Activated naive CD8-positive, alpha-beta T cell treated with anti-CD3 and anti-CD28 coated beads, Interleukin-2, amount 50 U/mL, for 24 hours (primary cell): ENCODE measurements around the gene P4HA3.
"Not testable (repeated sequence)": the region's sequence is repeated elsewhere in the genome, so short reads cannot be mapped to it uniquely, and the experiment has no call there.

ENCODE experiments used
- ATAC-seq: fragments of 150-1000 bp; cut with Tn5 transposase; one replicate; pipeline ENCODE4 v1.10.0; 2021
- DNase-seq: peaks from one replicate; pipeline ENCODE4 v3.0.0; 2021
- H3K27ac Mint-ChIP-seq: one replicate; pipeline ENCODE4 v1.8.0; 2021; ENCODE audit warnings: mild to moderate bottlenecking, mixed read lengths
- H3K27me3 Mint-ChIP-seq: one replicate; pipeline ENCODE4 v1.8.0; 2021; ENCODE audit warnings: mixed read lengths
- H3K36me3 Mint-ChIP-seq: one replicate; pipeline ENCODE4 v1.8.0; 2021; ENCODE audit warnings: low read depth, mixed read lengths
- H3K4me1 Mint-ChIP-seq: one replicate; pipeline ENCODE4 v1.8.0; 2021; ENCODE audit warnings: mixed read lengths
- H3K4me3 Mint-ChIP-seq: one replicate; pipeline ENCODE4 v1.8.0; 2021; ENCODE audit warnings: mild to moderate bottlenecking, moderate library complexity, mixed read lengths
- H3K9me3 Mint-ChIP-seq: one replicate; pipeline ENCODE4 v1.8.0; 2021; ENCODE audit warnings: mixed read lengths

The P4HA3 gene

GRCh38 chr11:74311352-74311926 lies at the start of gene P4HA3:
TSS of gene P4HA3 (minus strand) at chr11:74311640. CDS start at chr11:74311611, 29 bp downstream.
- peaks cover 43% of the 10 kb centered on the region for H3K27me3 Mint-ChIP-seq
- peaks cover 9% of the 10 kb centered on the region for H3K4me1 Mint-ChIP-seq
- no peak within 1 kb of the TSS for H3K27ac Mint-ChIP-seq
- no peaks in the 10 kb centered on the region for H3K36me3 Mint-ChIP-seq
- peak; percentile 63 for DNase-seq
- peak within 1 kb of the TSS; percentile 49 for H3K4me3 Mint-ChIP-seq
- peaks cover 4% of the 10 kb centered on the region for H3K9me3 Mint-ChIP-seq
- peak; percentile 92 for ATAC-seq

GRCh38 chr11:74357449-74357848 lies 46.0 kb upstream of the P4HA3 start:
- H3K4me1 Mint-ChIP-seq, result no peaks in the 10 kb centered on the region
- no peak for DNase-seq
- H3K27me3 Mint-ChIP-seq, result no peaks in the 10 kb centered on the region
- no peak for ATAC-seq
- no peak overlapping the region for H3K27ac Mint-ChIP-seq
- H3K9me3 Mint-ChIP-seq, result no peaks in the 10 kb centered on the region
- peaks cover 22% of the 10 kb centered on the region for H3K36me3 Mint-ChIP-seq
- H3K4me3 Mint-ChIP-seq, result no peak overlapping the region

- Mint-ChIP-seq H3K4me1 (no peaks in the 10 kb centered on the region), H3K9me3 (no peaks in the 10 kb centered on the region), H3K27me3 (no peaks in the 10 kb centered on the region), H3K4me3 (no peak overlapping the region), H3K36me3 (peaks cover 10% of the 10 kb centered on the region), H3K27ac (no peak overlapping the region)
- no peak for ATAC-seq
- no peak for DNase-seq
Measured at GRCh38 chr11:74355626-74356025, 44.2 kb upstream of the P4HA3 start.

GRCh38 chr11:74354036-74354435 lies 42.6 kb upstream of the P4HA3 start:
- Mint-ChIP-seq H3K27ac (no peak overlapping the region), H3K9me3 (no peaks in the 10 kb centered on the region)
- ATAC-seq, result no peak

GRCh38 chr11:74347381-74347780 lies 35.9 kb upstream of the P4HA3 start:
- DNase-seq, result no peak
- Mint-ChIP-seq H3K4me3 (no peak overlapping the region), H3K9me3 (no peaks in the 10 kb centered on the region), H3K27ac (no peak overlapping the region), H3K27me3 (no peaks in the 10 kb centered on the region), H3K4me1 (no peaks in the 10 kb centered on the region), H3K36me3 (peaks cover 4% of the 10 kb centered on the region)
- ATAC-seq, result no peak

More at GRCh38 chr11:74354036-74354435, 42.6 kb upstream of the P4HA3 start:
- H3K4me1 Mint-ChIP-seq, result no peaks in the 10 kb centered on the region
- H3K27me3 Mint-ChIP-seq, result no peaks in the 10 kb centered on the region
- peaks cover 6% of the 10 kb centered on the region for H3K36me3 Mint-ChIP-seq
- no peak for DNase-seq
- H3K4me3 Mint-ChIP-seq, result no peak overlapping the region

- Mint-ChIP-seq H3K9me3 (no peaks in the 10 kb centered on the region), H3K27ac (no peak overlapping the region), H3K4me1 (no peaks in the 10 kb centered on the region), H3K4me3 (no peak overlapping the region), H3K36me3 (peaks cover 5% of the 10 kb centered on the region), H3K27me3 (no peaks in the 10 kb centered on the region)
- no peak for ATAC-seq
- no peak for DNase-seq
Measured at GRCh38 chr11:74345420-74345819, 34.0 kb upstream of the P4HA3 start.

GRCh38 chr11:74341921-74342320 lies 30.5 kb upstream of the P4HA3 start:
- Mint-ChIP-seq H3K36me3 (peaks cover 8% of the 10 kb centered on the region), H3K27ac (no peak overlapping the region)

GRCh38 chr11:74339619-74340018 lies 28.2 kb upstream of the P4HA3 start:
- Mint-ChIP-seq H3K27ac (no peak overlapping the region), H3K9me3 (no peaks in the 10 kb centered on the region), H3K27me3 (no peaks in the 10 kb centered on the region), H3K4me1 (no peaks in the 10 kb centered on the region), H3K36me3 (peaks cover 14% of the 10 kb centered on the region), H3K4me3 (no peak overlapping the region)
- DNase-seq (no peak), ATAC-seq (no peak)

More at GRCh38 chr11:74341921-74342320, 30.5 kb upstream of the P4HA3 start:
- no peaks in the 10 kb centered on the region for H3K4me1 Mint-ChIP-seq
- ATAC-seq (no peak), DNase-seq (no peak)
- no peaks in the 10 kb centered on the region for H3K9me3 Mint-ChIP-seq
- no peaks in the 10 kb centered on the region for H3K27me3 Mint-ChIP-seq
- H3K4me3 Mint-ChIP-seq, result no peak overlapping the region

GRCh38 chr11:74338963-74339362 lies 27.5 kb upstream of the P4HA3 start:
- Mint-ChIP-seq H3K27ac (no peak overlapping the region), H3K27me3 (no peaks in the 10 kb centered on the region), H3K4me1 (no peaks in the 10 kb centered on the region), H3K36me3 (peaks cover 14% of the 10 kb centered on the region), H3K9me3 (no peaks in the 10 kb centered on the region), H3K4me3 (no peak overlapping the region)
- DNase-seq (no peak), ATAC-seq (no peak)

- Mint-ChIP-seq H3K9me3 (no peaks in the 10 kb centered on the region), H3K27ac (no peak overlapping the region), H3K4me1 (no peaks in the 10 kb centered on the region), H3K27me3 (no peaks in the 10 kb centered on the region), H3K4me3 (no peak overlapping the region), H3K36me3 (peaks cover 6% of the 10 kb centered on the region)
- no peak for DNase-seq
- no peak for ATAC-seq
Measured at GRCh38 chr11:74333193-74333592, 21.8 kb upstream of the P4HA3 start.

- Mint-ChIP-seq H3K36me3 (peaks cover 6% of the 10 kb centered on the region), H3K4me3 (no peak overlapping the region), H3K27me3 (no peaks in the 10 kb centered on the region), H3K9me3 (no peaks in the 10 kb centered on the region), H3K4me1 (no peaks in the 10 kb centered on the region), H3K27ac (no peak overlapping the region)
- no peak for ATAC-seq
- DNase-seq, result no peak
Measured at GRCh38 chr11:74332291-74332690, 20.9 kb upstream of the P4HA3 start.

GRCh38 chr11:74331000-74331399 lies 19.6 kb upstream of the P4HA3 start:
- not testable (repeated sequence) for ATAC-seq, H3K36me3 Mint-ChIP-seq, H3K9me3 Mint-ChIP-seq, H3K27me3 Mint-ChIP-seq, H3K4me1 Mint-ChIP-seq, H3K4me3 Mint-ChIP-seq, H3K27ac Mint-ChIP-seq, DNase-seq

GRCh38 chr11:74330075-74330858 lies 18.8 kb upstream of the P4HA3 start:
- no peaks in the 10 kb centered on the region for H3K27me3 Mint-ChIP-seq
- H3K4me1 Mint-ChIP-seq, result no peaks in the 10 kb centered on the region
- H3K9me3 Mint-ChIP-seq, result no peaks in the 10 kb centered on the region
- no peak overlapping the region for H3K27ac Mint-ChIP-seq
- H3K4me3 Mint-ChIP-seq, result no peak overlapping the region
- ATAC-seq, result no peak
- H3K36me3 Mint-ChIP-seq, result no peaks in the 10 kb centered on the region
- no peak for DNase-seq

- DNase-seq (no peak), ATAC-seq (no peak)
- no peaks in the 10 kb centered on the region for H3K36me3 Mint-ChIP-seq
- H3K4me3 Mint-ChIP-seq, result no peak overlapping the region
- H3K4me1 Mint-ChIP-seq, result no peaks in the 10 kb centered on the region
- no peaks in the 10 kb centered on the region for H3K27me3 Mint-ChIP-seq
- H3K9me3 Mint-ChIP-seq, result no peaks in the 10 kb centered on the region
- H3K27ac Mint-ChIP-seq, result no peak overlapping the region
Measured at GRCh38 chr11:74327076-74327475, 15.6 kb upstream of the P4HA3 start.

GRCh38 chr11:74326665-74327064 lies 15.2 kb upstream of the P4HA3 start:
- ATAC-seq (no peak), DNase-seq (no peak)
- Mint-ChIP-seq H3K27ac (no peak overlapping the region), H3K36me3 (no peaks in the 10 kb centered on the region), H3K4me3 (no peak overlapping the region), H3K27me3 (no peaks in the 10 kb centered on the region), H3K4me1 (no peaks in the 10 kb centered on the region), H3K9me3 (no peaks in the 10 kb centered on the region)
